ENCODE results near the gene RASA3.
"Not testable (repeated sequence)": the region's sequence is repeated elsewhere in the genome, so short reads cannot be mapped to it uniquely, and the experiment has no call there.

The RASA3 gene

GRCh38 chr13:113996912-113997745, 135.3 kb downstream of the RASA3 start:
- DNase-seq, result no peak

GRCh38 chr13:113996081-113996911, 136.1 kb downstream of the RASA3 start:
- DNase-seq, result no peak

GRCh38 chr13:113995051-113995601, 137.3 kb downstream of the RASA3 start:
- DNase-seq, result no peak

- DNase-seq, result no peak
These were observed 140.0 kb downstream of the RASA3 start for GRCh38 chr13:113992276-113993005.

GRCh38 chr13:113991676-113992179, 140.7 kb downstream of the RASA3 start:
- no peak for DNase-seq

DNA sequence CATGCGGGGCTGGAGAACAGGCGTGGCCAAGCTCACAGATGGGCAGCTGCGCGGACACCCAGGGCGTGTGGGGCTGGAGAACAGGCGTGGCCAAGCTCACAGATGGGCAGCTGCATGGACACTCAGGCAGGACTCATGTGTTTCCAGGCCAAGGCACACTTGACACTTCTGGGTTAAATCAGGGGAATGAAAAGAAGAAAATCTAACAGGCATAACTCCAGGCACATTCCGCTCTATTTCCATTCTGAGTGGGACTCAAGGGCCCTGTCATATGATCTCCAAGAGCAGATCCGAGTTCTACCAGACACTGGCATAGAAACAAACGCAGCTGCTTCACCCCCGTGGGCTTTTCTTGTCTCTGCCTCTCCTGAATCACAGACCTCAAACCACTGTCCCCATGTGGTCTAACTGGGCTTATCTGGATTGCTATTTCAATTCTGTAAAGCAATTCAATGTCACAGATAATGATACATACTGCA, 141.2 kb downstream of the RASA3 start:
- no peak for DNase-seq

- DNase-seq, result no peak
These were observed 142.0 kb downstream of the RASA3 start for GRCh38 chr13:113990321-113990837.

- no peak for DNase-seq
These were observed 142.7 kb downstream of the RASA3 start for GRCh38 chr13:113989585-113990300.

DNA sequence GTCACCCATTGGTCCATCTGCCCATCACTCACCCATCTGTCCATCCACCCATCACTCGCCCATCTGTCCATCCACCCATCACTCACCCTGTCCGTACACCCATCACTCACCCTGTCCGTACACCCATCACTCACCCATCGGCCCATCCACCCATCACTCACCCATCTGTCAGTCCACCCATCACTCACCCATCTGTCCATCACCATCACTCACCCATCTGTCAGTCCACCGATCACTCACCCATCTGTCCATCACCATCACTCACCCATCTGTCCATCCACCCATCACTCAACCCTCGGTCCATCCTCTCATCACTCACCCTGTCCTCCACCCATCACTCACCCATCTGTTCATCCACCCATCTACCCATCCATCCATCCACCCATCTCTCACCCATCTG, 143.6 kb downstream of the RASA3 start:
- not testable (repeated sequence) for DNase-seq

DNA sequence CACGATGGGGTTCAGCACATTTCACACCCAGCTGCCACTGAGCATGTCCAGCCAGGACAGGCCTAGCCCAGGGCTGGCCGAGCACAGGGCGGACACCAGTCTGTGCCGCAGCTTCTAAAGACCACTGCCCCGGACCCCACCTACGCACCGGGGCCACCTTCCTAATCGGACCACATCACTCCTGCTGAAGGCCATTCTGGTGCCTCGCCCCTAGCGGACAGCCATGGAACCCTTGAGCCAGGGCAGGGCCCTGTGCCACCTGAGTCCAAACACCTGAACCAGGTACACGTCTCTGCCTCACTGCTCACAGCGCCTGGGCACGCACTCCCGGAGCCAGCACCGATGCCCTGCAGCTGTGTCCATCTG, 150.1 kb downstream of the RASA3 start:
- no peak for DNase-seq

- DNase-seq, result no peak
These were observed 150.7 kb downstream of the RASA3 start for GRCh38 chr13:113981611-113982295.

GRCh38 chr13:113981194-113981605, 151.2 kb downstream of the RASA3 start:
- peak; percentile 19 for DNase-seq

- DNase-seq, result no peak
These were observed 151.8 kb downstream of the RASA3 start for GRCh38 chr13:113980489-113981064.

GRCh38 chr13:113979791-113980471, 152.5 kb downstream of the RASA3 start:
- no peak for DNase-seq

- no peak for DNase-seq
These were observed 153.5 kb downstream of the RASA3 start for GRCh38 chr13:113978741-113979481.

DNA sequence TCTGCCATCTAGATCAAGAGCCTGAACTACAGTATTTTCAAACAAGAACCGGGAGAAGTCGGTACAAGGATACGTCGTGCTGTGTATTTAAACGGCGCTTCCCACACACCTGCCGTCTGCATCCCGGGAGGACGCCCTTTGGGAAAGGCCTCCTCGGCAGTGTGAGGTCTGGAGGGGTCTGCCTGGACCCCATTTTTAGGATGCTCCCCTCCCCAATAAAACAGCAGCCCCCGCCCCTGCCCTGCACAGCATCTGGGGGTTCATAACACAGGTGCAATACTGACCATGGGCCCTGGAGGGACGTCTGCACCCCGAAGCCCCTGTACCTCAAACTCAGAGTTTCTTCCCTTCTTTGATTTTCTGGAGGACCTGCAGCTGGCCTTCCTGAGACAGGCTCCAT, 154.4 kb downstream of the RASA3 start:
- no peak for DNase-seq

- no peak for DNase-seq
These were observed 155.4 kb downstream of the RASA3 start for GRCh38 chr13:113976711-113977684.

DNA sequence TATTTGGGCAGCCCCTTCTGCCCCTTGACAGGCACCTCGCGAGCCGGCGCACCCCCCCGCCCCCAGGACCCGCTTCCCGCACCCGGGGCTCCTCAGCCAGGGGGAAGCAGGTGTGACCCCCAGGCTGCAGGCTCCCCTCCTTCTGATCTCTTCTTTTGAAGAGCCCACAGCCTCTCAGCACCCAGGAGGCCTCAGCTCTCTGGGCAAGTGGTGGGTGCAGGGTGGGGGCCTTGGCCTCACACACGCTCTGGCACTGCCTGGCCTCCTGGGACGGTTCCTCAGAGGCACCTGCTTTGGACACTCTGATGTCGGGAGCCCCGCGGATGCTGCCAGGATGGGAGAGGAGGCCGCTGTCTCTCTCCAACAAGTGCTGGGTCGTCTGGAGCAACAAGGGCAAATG, 157.0 kb downstream of the RASA3 start:
- DNase-seq, result no peak

All from NCI-H446 treated with DMSO at 0.1 percent for 48 hours (cell line).